ENCODE measurements around the gene ZGPAT. TPM values are rescaled to one million over a fixed set of nuclear protein-coding genes. Genes with fewer than 3 reads are reported as not detected.
A peak's percentile ranks its signal among the peaks of the same experiment; 100 is the strongest.

The ZGPAT gene
- total and polyA plus RNA-seq, 9 donors, result 1.7 to 26.4 (median 18.9) TPM

DNA sequence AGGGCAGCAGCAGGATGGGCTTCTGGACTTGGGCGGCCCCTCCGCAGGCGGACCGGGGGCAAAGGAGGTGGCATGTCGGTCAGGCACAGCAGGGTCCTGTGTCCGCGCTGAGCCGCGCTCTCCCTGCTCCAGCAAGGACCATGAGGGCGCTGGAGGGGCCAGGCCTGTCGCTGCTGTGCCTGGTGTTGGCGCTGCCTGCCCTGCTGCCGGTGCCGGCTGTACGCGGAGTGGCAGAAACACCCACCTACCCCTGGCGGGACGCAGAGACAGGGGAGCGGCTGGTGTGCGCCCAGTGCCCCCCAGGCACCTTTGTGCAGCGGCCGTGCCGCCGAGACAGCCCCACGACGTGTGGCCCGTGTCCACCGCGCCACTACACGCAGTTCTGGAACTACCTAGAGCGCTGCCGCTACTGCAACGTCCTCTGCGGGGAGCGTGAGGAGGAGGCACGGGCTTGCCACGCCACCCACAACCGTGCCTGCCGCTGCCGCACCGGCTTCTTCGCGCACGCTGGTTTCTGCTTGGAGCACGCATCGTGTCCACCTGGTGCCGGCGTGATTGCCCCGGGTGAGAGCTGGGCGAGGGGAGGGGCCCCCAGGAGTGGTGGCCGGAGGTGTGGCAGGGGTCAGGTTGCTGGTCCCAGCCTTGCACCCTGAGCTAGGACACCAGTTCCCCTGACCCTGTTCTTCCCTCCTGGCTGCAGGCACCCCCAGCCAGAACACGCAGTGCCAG, 11.0 kb upstream of the ZGPAT start, which contains the start of gene TNFRSF6B:
Gene TNFRSF6B (plus strand): TSS at position 25 of the 729 bp plus-strand sequence. CDS start 116 bp downstream, at position 141.
- H3K4me3 ChIP-seq, result no peak within 1 kb of the TSS
- peaks cover 2% of the 10 kb centered on the region for H3K4me1 ChIP-seq (ENCODE audit: insufficient read depth)
- intact Hi-C loops (cut with DNase I), result no loop called here
- WGBS, 3 donors, result 11 to 26% (median 15%) methylated on average over 36 to 52 of the region's 52 CpGs
- no peak within 1 kb of the TSS for H3K27ac ChIP-seq
- H3K9me3 ChIP-seq, result no peaks in the 10 kb centered on the region
- DNase-seq, result peak in 3 of 5 donors; percentile 18 to 47 (median 29)
- TF ChIP-seq POLR2A (IDR thresholded peaks at IDR 0.05) (no peak), EP300 (IDR thresholded peaks at IDR 0.05) (no peak)
- TF ChIP-seq, protein P1, sequence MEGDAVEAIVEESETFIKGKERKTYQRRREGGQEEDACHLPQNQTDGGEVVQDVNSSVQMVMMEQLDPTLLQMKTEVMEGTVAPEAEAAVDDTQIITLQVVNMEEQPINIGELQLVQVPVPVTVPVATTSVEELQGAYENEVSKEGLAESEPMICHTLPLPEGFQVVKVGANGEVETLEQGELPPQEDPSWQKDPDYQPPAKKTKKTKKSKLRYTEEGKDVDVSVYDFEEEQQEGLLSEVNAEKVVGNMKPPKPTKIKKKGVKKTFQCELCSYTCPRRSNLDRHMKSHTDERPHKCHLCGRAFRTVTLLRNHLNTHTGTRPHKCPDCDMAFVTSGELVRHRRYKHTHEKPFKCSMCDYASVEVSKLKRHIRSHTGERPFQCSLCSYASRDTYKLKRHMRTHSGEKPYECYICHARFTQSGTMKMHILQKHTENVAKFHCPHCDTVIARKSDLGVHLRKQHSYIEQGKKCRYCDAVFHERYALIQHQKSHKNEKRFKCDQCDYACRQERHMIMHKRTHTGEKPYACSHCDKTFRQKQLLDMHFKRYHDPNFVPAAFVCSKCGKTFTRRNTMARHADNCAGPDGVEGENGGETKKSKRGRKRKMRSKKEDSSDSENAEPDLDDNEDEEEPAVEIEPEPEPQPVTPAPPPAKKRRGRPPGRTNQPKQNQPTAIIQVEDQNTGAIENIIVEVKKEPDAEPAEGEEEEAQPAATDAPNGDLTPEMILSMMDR (IDR thresholded peaks at IDR 0.05), result no peak
- no peaks in the 10 kb centered on the region for H3K36me3 ChIP-seq
- no peaks in the 10 kb centered on the region for H3K27me3 ChIP-seq

DNA sequence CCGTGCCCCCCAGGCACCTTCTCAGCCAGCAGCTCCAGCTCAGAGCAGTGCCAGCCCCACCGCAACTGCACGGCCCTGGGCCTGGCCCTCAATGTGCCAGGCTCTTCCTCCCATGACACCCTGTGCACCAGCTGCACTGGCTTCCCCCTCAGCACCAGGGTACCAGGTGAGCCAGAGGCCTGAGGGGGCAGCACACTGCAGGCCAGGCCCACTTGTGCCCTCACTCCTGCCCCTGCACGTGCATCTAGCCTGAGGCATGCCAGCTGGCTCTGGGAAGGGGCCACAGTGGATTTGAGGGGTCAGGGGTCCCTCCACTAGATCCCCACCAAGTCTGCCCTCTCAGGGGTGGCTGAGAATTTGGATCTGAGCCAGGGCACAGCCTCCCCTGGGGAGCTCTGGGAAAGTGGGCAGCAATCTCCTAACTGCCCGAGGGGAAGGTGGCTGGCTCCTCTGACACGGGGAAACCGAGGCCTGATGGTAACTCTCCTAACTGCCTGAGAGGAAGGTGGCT, 10.4 kb upstream of the ZGPAT start:
- no peaks in the 10 kb centered on the region for H3K27me3 ChIP-seq
- peak in 4 of 5 donors; percentile 13 to 42 (median 32) for DNase-seq
- TF ChIP-seq POLR2A (IDR thresholded peaks at IDR 0.05), result no peak
- TF ChIP-seq, protein P1 (IDR thresholded peaks at IDR 0.05), result no peak
- no peak for TF ChIP-seq EP300 (IDR thresholded peaks at IDR 0.05)
- H3K36me3 ChIP-seq, result no peaks in the 10 kb centered on the region
- no peaks in the 10 kb centered on the region for H3K9me3 ChIP-seq
- H3K27ac ChIP-seq, result no peak overlapping the region
- intact Hi-C loops (cut with DNase I), result no loop called here
- no peak overlapping the region for H3K4me3 ChIP-seq
- H3K4me1 ChIP-seq (ENCODE audit: insufficient read depth), result peaks cover 2% of the 10 kb centered on the region
- WGBS, 3 donors, result 46 to 61% (median 51%) methylated on average over 7 of the region's 7 CpGs

DNA sequence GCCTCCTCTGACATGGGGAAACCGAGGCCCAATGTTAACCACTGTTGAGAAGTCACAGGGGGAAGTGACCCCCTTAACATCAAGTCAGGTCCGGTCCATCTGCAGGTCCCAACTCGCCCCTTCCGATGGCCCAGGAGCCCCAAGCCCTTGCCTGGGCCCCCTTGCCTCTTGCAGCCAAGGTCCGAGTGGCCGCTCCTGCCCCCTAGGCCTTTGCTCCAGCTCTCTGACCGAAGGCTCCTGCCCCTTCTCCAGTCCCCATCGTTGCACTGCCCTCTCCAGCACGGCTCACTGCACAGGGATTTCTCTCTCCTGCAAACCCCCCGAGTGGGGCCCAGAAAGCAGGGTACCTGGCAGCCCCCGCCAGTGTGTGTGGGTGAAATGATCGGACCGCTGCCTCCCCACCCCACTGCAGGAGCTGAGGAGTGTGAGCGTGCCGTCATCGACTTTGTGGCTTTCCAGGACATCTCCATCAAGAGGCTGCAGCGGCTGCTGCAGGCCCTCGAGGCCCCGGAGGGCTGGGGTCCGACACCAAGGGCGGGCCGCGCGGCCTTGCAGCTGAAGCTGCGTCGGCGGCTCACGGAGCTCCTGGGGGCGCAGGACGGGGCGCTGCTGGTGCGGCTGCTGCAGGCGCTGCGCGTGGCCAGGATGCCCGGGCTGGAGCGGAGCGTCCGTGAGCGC, 9.8 kb upstream of the ZGPAT start:
- intact Hi-C loops (cut with DNase I), result no loop called here
- Histone ChIP-seq H3K4me1 (ENCODE audit: insufficient read depth) (peaks cover 2% of the 10 kb centered on the region), H3K9me3 (no peaks in the 10 kb centered on the region), H3K4me3 (no peak overlapping the region), H3K27me3 (no peaks in the 10 kb centered on the region), H3K27ac (no peak overlapping the region), H3K36me3 (no peaks in the 10 kb centered on the region)
- peak in 2 of 5 donors; percentile 18 to 38 for DNase-seq
- TF ChIP-seq, protein P1 (IDR thresholded peaks at IDR 0.05), result no peak
- TF ChIP-seq EP300 (IDR thresholded peaks at IDR 0.05) (no peak), POLR2A (IDR thresholded peaks at IDR 0.05) (no peak)
- WGBS, 3 donors, result 70 to 85% (median 80%) methylated on average over 40 of the region's 40 CpGs

DNA sequence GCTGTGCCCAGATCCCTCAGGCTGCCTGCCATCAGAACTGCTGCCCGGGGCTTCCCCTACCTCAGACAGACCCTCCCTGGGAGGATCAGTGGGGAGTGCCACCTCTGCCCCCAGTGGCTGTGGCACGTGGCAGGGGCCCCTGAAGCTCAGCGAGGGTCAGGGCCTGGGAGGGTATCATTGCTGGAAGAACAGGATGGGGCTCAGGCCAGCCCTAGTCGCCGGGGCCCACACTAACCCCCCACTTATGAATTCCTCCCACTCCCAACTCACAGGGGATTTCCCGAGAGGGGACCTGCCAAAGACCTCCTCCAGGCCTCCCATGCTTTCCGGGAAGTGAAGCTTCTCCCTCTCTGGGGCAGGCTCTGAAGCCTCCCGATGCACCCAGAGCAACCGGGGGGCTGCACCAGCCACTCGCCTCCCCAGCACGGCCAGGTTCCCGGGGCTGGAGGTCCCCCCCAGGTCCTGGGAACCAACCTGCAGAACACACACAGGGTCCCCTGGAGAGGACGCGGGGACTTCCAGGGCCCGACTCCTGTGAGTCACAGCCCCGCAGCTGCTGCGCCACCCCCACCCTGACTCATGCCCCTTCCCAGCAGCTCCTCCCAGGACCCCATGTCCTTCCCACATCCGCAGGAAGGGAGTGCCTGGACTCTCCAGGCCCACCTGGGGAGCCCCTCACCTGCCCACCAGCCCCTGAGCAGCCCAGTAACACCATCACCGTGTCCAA, 8.9 kb upstream of the ZGPAT start:
- WGBS, 3 donors, result 14 to 32% (median 20%) methylated on average over 18 to 19 of the region's 19 CpGs
- peak; percentile 19 to 65 (median 50) for DNase-seq
- Histone ChIP-seq H3K4me1 (ENCODE audit: insufficient read depth) (peaks cover 2% of the 10 kb centered on the region), H3K9me3 (no peaks in the 10 kb centered on the region), H3K27me3 (no peaks in the 10 kb centered on the region), H3K36me3 (no peaks in the 10 kb centered on the region), H3K27ac (no peak overlapping the region), H3K4me3 (no peak overlapping the region)
- no peak for TF ChIP-seq POLR2A (IDR thresholded peaks at IDR 0.05)
- no peak for TF ChIP-seq EP300 (IDR thresholded peaks at IDR 0.05)
- TF ChIP-seq, protein P1 (IDR thresholded peaks at IDR 0.05), result no peak
- intact Hi-C loops (cut with DNase I), result no loop called here

Data from ovary (tissue), 9 donors.